HuH-7 (cell line): ENCODE results near the gene MAPK8IP2.
"Not testable (repeated sequence)": the region's sequence is repeated elsewhere in the genome, so short reads cannot be mapped to it uniquely, and the experiment has no call there.

Experiments
- DNase-seq: peaks from one replicate; pipeline ENCODE4 v3.0.0; 2011; ENCODE audit warnings: low spot score

MAPK8IP2 gene

GRCh38 chr22:50635591-50635990 lies 35.0 kb downstream of the MAPK8IP2 start:
- no peak for DNase-seq

- not testable (repeated sequence) for DNase-seq
Measured at GRCh38 chr22:50640296-50640695, 39.7 kb downstream of the MAPK8IP2 start.

- DNase-seq = no peak
Measured at GRCh38 chr22:50640857-50641647, 40.5 kb downstream of the MAPK8IP2 start.

GRCh38 chr22:50641696-50642607 lies 41.4 kb downstream of the MAPK8IP2 start:
- peak; percentile 75 for DNase-seq

- not testable (repeated sequence) for DNase-seq
Measured at GRCh38 chr22:50643021-50643820, 42.6 kb downstream of the MAPK8IP2 start.

GRCh38 chr22:50643821-50644101 lies 43.2 kb downstream of the MAPK8IP2 start:
- DNase-seq = not testable (repeated sequence)

- DNase-seq = no peak
Measured at GRCh38 chr22:50653256-50653655, 52.7 kb downstream of the MAPK8IP2 start.

GRCh38 chr22:50654664-50655063 lies 54.1 kb downstream of the MAPK8IP2 start:
- not testable (repeated sequence) for DNase-seq

- no peak for DNase-seq
Measured at GRCh38 chr22:50656122-50657070, 55.8 kb downstream of the MAPK8IP2 start.

GRCh38 chr22:50657925-50658324 lies 57.3 kb downstream of the MAPK8IP2 start:
- DNase-seq = no peak

GRCh38 chr22:50659711-50660110 lies 59.1 kb downstream of the MAPK8IP2 start:
- DNase-seq = not testable (repeated sequence)

GRCh38 chr22:50660306-50660705 lies 59.7 kb downstream of the MAPK8IP2 start:
- no peak for DNase-seq
